ENCODE measurements around the gene CPNE5.

GRCh38 chr6:36738108-36738507, 101.1 kb downstream of the CPNE5 start:
- TF ChIP-seq CTCF (IDR thresholded peaks at IDR 0.05): no peak
- no peak for TF ChIP-seq POLR2A (IDR thresholded peaks at IDR 0.05)
- TF ChIP-seq POLR2AphosphoS5 (IDR thresholded peaks at IDR 0.05): no peak
- no peak for TF ChIP-seq EP300 (IDR thresholded peaks at IDR 0.05)

Measured in stomach (tissue), 4 donors.